Measurements from ENCODE around the gene GAB3.
"Not testable (repeated sequence)": the region's sequence is repeated elsewhere in the genome, so short reads cannot be mapped to it uniquely, and the experiment has no call there.

Gene GAB3

DNA sequence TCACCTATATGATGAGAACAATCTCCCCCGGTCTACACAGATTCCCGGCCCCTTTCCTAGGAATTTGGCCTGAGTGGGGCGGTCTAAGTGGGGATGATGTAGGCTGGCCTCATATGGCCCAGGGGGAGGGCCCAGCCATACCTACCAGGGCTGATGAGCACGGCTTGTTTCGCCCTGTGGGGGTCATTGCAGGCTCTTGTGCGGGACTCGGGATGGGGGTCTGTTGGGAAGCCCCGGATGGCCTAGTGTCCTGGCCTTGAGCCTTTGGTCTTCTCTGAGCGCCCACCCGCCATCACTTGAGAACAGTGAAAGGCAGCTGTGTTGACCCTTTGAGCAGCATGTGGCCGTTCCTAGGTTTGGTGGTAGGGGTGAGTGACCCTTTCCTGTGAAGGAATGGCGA lies 92.7 kb downstream of the GAB3 start:
- no peak for DNase-seq (ENCODE audit: low read depth in 2 of 2)

DNA sequence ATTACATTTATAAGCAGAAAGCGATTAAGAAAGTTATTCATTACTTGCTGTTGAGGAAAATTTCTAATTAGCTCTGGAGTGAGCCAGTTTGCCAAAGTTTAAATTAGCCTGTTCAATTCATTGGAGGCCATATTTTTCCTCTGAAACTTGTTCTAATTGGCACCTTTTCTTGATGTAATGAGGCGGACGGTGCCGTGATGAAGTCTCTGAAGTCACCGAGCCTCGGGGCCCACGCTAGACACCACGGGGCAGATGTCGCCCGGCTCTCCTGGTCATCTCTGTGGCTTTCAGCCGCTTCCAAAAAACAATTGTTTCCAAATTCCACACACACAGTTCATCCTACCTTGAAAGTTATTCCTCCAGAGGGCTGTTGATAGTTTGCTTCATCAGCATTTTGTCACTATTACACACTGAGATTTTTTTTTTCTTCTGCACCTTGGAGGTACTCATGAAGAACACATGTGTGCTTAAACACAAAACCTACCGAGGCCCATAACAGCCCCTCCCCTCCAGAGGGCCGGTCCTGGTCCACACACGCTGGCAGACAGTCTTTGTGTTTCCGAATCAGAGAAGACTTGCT lies 93.6 kb downstream of the GAB3 start:
- DNase-seq (ENCODE audit: low read depth in 2 of 2) = no peak

DNA sequence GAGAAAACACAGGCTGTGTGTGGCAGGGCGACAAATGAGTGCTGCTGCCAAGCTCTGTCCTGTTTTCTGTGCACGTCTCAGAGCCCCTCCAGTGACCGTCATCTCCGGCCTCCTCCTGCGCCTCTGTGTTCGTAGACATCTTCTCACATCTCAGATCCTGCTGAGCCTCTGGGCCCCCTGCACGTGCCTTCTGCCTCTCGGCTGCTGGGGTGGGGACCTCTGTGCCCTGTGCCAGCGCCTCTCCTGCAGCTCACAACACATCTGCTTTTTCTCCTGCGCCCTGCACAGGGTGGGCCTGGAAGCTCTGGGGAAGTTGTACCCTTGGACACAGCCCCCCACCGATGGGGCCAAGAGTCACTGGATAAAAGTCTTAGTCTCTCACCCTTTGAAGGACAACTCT lies 95.1 kb downstream of the GAB3 start:
- DNase-seq (ENCODE audit: low read depth in 2 of 2) = no peak

DNA sequence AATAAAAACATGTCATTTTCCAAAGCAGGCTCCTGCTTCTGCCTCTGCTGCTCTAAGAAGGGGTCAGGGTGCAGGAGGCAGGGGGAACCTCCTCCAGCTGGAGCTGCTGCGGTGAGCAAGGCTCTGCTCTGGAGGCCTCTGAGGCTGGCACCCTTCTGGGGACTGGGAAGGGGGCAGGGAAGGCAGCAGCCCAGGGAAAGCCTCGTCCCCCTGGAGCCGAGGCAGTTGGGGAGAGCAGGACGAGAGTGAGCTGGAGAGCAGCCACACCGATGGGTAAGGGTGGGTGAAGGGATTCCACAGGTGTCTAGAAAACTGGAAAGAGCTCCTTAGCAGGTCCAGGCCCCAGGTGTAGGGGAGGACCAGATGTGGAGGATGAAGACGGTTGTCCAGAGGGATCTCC lies 95.5 kb downstream of the GAB3 start:
- no peak for DNase-seq (ENCODE audit: low read depth in 2 of 2)

DNA sequence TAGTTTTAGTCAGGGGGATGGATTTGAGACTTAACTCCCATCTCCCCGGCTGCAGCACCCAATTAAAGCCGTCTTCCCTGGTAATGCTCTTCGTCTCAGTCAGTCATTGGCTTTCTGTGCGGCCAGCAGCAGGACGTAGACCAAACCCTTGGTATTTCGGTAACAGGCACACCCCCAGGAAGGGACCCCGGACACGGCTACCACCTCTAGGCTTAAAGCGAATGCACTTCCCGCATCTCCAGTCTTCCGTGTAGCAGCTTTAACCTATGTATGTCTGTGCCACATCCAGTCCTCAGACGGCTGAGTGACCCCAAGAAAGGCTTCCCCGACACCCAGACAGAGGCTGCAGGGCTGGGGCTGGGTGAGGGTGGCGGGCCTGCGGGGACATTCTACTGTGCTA lies 96.0 kb downstream of the GAB3 start:
- DNase-seq (ENCODE audit: low read depth in 2 of 2) = no peak

DNA sequence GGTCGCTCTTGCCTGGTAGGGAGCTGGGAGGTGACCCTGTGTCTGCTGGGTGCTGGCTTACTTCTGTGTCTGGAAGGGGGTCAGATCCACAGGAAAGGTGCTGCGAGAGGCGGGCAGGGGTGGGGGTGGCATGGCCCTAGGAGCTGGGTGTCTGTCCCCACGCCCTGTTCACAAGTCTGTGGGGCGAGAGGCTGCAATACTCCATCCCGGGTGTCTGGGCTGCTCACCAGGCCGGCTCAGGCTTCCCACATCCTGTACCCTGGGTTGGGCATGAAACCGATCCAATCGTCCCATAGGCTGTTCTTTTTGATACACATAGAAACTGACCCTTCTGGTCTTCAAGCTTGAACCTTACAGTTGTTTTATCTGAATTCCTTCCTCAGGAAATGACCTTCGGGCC lies 96.5 kb downstream of the GAB3 start:
- DNase-seq (ENCODE audit: low read depth in 2 of 2) = no peak

DNA sequence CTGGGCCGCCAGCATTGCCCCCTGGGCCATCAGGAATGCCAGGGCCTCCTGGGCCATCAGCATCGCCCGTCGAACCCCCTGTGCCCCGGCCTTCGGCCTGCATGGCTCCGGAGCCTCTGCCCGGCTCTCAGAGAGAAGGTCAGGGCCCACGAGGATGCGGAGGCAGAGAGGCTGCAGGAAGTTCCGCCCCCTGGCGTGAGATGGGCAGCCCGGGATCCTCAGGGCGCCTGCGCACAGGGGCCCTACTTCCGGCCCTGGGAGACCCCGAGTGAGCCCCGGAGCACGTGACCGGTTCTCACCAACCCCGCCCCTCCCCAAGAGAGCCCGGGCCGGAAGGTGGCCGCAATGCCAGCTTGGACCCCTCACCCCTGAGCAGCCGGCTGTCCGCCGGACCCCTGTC lies 97.5 kb downstream of the GAB3 start, which contains the start of gene CTAG2:
CTAG2 (minus strand) TSS at position 167 of the 400 bp plus-strand sequence; CDS start at position 103, 64 bp downstream.
- DNase-seq (ENCODE audit: low read depth in 2 of 2) = not testable (repeated sequence)

DNA sequence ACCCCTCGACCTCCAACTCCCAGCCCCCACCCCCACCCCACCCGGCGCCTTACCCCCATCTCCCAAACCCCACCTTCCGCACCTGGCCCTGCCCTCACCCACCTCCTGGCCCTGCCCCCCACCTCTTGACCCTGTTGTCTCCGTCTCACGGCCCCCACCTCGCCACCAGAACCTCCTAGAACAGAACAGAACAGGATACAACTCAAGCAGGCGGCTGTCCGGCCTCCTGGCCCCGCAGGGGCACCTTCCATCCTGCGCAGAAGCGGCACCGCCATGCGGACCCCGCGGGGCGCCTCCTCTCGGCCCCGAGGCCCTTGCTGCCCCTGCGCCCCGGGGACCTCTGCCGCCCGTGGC lies 97.9 kb downstream of the GAB3 start:
- no peak for DNase-seq (ENCODE audit: low read depth in 2 of 2)

DNA sequence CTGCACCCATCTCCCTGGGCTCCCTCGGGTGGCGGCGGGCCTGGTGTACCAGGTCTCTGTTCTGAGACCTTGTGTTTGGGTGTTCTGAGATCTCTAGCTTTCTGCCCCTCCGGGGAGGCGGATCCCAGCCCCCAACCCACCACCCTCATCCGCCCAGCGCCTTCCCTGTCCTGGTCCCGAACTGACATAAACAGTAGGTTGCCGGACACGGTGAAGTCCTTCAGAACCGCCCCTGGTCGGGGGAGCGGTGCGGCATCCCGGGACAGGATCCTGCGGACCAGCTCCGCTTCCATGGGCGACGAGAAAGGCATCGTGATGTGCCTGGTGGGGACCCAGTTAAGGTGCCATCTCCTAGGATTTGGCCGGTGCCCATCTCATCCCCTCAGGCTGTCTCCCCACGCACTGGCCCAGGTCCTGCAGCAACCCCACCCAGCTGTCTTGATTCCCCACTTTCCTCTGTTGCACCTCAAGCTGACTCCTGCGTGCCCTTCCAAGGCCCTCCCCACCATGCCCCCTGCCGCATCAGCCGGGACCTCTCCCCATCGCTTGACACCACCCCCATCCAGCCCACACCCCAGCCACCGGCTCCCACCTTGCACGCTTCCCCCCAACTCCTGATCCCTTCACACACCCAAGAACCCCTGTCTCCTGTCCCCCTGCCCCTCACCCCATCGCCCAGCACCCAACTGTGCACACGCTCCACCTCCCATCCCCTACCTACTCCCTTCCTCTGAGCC lies 98.4 kb downstream of the GAB3 start:
- no peak for DNase-seq (ENCODE audit: low read depth in 2 of 2)

DNA sequence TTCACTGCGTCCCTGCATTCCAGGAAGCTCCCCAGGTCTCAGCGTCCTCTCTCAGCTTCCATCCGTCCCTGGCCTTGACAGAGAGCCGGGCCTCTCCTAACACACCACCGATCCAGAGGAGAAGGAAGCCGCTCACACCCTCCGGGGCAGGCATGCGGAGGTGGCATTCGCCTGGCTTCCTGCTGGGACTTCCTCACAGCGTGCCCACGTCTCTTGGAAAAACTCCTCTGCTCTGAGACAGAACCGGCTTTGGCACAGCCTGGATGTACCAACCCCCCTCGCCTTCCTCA lies 100.7 kb downstream of the GAB3 start:
- no peak for DNase-seq (ENCODE audit: low read depth in 2 of 2)

DNA sequence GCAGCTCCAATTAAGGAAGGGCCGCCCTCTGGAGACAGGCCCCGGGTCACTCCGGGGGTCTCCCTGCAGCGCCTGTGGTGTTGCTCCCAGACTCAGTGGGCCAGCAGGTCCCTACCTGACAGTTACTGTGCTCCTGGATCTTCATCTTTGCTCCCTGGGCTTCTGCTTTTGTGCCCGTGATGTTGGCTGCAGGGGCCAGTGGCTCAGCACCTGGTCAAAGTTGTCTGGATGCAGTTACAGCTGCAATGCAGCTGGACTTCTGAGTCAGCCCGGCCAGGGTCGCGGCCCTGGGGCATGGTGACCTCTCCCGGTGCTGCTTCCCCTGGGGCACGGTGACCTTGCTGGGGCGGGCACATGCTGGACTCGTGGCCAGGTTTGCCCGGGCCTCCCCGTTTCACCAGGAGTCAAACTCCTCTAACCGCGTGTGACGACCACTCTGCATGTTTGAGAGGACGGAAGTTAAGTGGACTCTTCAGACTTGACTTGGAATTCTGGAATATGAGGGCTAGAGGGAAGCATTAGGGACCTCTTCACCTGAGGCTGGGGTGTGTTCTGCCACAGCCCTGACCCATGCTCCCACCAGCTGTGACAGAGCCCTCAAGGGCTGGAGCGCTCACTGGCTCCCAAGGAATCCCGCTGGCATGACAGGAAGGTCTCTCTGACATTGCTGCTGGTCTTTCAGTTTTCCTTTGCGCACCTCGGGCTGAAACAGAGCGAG lies 101.2 kb downstream of the GAB3 start:
- DNase-seq (ENCODE audit: low read depth in 2 of 2) = no peak

DNA sequence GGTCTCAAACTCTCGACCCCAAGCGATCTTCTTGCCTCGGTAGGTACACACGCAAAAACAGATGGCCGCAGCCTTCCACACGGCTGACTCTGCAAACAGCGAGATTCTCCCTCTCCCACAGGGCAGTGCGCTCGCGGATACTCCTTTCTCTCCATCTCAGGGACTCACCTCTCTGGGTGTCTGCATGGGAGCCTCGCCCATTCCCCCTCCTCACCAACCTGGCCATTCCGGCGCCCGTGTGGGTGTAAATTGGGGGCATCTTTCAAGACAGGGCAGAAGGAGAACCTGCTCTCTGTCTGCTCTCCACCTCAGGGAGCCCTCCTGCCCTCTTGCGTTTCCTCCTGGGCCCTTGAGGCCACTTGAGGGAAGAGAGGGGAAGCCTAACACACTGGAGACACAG lies 101.9 kb downstream of the GAB3 start:
- no peak for DNase-seq (ENCODE audit: low read depth in 2 of 2)

DNA sequence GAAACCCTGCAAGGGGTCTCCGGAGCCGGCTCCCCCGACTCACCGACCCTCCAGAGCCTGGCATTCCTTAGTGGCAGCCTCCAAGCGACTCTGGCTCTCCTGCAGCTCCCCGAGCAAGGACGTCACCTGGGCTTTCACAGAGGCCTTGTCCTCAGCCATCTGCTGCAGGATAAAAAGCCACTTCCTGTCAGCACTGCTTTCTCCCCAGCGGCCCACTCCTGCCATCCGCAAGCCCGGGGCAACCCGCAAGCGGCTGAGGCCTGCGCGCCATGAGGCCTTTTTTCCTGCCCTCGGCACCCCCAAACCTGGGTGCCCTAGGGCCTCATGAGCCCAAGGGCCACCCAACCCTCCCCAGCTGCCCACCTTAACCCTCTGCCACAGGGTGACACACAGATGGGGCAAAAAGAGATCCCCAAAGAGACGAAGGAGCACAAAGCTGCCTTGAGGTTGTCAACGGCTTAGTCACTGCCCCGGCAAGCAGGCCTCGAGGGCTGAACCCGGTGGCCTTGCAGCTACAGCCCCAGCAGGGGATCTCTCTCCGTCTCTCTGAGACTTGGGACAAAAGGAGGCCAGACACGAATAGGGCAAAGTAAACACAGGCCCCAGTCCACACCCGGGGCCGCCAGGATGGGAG lies 105.0 kb downstream of the GAB3 start:
- DNase-seq (ENCODE audit: low read depth in 2 of 2) = not testable (repeated sequence)

DNA sequence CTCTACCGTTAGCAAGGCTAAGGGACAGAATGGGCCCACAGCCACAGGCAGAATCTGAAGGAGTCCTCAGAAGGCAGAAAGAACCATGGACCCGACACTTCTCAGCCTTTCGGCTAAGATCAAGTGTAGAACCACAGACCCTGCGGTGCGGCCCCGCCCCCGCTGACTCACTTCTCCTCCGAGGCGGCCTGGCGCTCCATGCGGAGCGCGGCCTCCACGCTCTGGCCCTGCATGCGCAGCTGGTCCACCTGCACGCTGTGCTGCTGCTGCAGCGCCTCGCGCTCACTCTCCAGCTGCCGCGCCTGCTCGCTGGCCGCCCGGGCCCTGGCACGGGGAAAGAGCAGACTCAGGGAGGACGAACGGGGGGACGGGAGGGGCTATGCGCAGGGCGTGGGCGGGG lies 107.2 kb downstream of the GAB3 start:
- DNase-seq (ENCODE audit: low read depth in 2 of 2) = not testable (repeated sequence)

DNA sequence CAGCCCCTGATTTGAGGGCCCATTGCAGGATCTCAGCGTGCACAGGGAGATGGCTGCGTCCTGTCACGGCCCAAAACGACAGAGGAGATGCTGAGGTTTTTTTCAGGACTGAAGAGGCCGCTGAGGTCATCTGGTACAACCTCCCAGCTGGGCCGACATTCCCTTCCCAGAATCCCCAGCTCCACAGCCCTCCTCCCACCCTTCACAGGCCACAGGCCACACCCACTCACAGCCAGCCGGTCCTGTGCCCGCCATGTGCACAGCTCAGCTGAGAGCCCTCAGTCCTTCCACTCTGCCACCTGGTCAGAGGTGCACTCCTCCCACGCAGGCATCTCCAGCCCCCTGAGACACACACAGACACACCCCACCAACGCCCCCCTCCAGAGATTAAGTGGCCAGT lies 109.1 kb downstream of the GAB3 start:
- not testable (repeated sequence) for DNase-seq (ENCODE audit: low read depth in 2 of 2)

DNA sequence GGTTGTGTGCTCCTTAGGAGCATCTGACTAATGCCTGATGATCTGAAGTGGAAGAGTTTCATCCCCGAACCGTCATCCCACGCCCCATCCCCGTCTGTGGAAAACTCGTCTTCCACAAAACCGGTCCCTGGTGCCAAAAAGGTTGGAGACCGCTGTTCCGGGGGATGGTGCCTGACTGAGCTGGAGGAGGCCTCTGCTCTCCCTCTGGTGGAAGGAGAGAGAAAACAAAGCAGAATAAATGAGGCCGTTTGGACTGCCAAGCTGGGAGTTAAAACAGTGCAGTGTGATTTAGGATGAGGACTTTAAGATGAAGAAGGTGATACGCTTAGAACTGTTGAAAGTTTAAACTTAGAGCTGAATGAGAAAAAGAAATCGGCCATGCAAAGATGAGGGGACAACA lies 117.2 kb downstream of the GAB3 start:
- not testable (repeated sequence) for DNase-seq (ENCODE audit: low read depth in 2 of 2)

DNA sequence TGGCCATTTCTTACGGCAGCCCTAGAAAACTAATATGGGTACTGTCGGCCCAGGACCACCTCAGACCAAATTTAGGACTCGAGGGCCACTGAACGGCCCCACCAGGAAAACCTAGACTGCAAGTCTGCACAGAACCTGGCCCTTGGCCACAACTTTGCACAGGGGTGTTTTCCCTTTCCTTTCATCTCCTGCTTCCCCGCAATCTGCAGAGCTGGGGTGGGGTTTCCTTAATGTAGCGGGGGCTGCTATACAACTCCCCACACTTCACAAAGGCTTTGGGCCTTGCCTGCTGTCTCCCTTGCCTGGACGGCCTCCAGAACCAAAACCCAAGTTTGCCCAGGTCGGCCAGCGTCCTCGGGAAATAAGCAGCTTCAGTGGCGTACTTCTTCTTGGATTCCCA lies 119.9 kb downstream of the GAB3 start:
- not testable (repeated sequence) for DNase-seq (ENCODE audit: low read depth in 2 of 2)

DNA sequence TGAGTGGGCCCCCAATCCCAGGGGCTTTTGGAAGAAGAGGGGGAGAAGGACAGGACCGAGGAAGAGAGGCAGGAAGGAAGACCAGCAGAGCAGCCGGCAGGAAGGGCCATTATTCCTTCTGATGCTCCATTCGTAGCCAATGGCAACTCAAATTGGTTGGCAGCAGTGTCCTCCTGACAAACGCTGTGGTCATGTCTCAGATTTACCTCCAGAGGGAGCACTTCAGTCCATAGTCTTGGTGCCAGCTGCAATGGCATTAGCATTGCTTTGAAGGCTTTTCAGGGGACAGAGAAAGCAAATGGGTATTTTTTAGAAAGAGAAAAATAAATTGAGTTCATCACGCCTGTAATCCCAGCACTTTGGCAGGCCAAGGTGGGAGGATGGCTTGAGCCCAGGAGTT lies 121.9 kb downstream of the GAB3 start:
- not testable (repeated sequence) for DNase-seq (ENCODE audit: low read depth in 2 of 2)
